LNCaP clone FGC (cell line): ENCODE results near the gene CEP350.
A peak's percentile ranks its signal among the peaks of the same experiment; 100 is the strongest.

Experiments
- DNase-seq: peaks from one replicate; pipeline ENCODE4 v3.0.0-alpha.2; 2011; ENCODE audit warnings: low read depth
- H3K4me3 ChIP-seq: 2 replicates; pipeline ENCODE4 v1.5.1; 2011; ENCODE audit warnings: mild to moderate bottlenecking, low read depth, low read length, control low read depth
- CTCF ChIP-seq: IDR thresholded peaks from 2 replicates; pipeline ENCODE4 v1.5.1; 2012; ENCODE audit warnings: mild to moderate bottlenecking; ENCODE audit not compliant: control insufficient read depth, insufficient read depth; ENCODE audit errors: extremely low read depth

Gene CEP350

DNA sequence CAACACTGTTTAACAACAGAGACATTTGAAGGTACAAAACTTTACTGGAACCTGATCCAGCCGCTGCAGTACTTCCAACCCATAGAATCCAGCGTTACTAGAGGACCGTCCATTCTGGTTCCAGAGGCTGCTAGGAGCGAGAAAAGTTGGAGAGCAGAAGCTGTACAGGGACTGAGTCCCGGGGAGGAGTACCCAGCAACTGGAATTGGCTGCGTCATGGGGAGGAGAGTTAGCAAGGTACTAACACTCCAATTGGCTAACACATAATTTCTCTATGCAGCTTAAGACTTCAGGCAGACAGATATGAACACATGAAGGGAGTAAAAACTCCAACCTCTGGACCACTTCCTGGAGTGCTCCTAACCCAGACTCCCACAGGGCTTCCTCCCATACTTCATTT, 198.0 kb downstream of the CEP350 start:
- no peak for TF ChIP-seq CTCF
- H3K4me3 ChIP-seq = no peak overlapping the region
- DNase-seq = no peak

DNA sequence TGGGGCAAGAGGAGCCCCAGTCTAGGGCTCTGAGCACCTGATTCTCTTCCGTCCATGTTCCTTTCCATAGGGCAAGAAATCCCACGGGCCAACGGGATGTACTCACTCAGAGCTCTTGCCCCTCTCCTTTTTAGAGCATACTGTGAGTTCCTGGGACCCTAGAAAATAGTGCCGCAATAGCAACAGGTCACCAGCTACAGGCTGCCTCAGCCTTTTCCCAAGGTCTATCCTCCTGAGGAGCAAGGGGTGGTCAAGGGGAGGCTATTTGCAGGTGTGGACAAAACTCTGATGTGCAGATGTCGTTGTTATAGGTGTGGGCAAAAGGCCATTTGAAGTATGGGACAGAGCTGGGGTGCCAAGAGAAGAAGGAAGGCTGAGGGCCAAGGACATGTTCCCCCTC, 198.4 kb downstream of the CEP350 start:
- no peak overlapping the region for H3K4me3 ChIP-seq
- no peak for DNase-seq
- no peak for TF ChIP-seq CTCF

- TF ChIP-seq CTCF = no peak
- no peak for DNase-seq
- H3K4me3 ChIP-seq = peak overlapping the region; percentile 67
Observed at GRCh38 chr1:180154003-180154324, 199.4 kb downstream of the CEP350 start.

DNA sequence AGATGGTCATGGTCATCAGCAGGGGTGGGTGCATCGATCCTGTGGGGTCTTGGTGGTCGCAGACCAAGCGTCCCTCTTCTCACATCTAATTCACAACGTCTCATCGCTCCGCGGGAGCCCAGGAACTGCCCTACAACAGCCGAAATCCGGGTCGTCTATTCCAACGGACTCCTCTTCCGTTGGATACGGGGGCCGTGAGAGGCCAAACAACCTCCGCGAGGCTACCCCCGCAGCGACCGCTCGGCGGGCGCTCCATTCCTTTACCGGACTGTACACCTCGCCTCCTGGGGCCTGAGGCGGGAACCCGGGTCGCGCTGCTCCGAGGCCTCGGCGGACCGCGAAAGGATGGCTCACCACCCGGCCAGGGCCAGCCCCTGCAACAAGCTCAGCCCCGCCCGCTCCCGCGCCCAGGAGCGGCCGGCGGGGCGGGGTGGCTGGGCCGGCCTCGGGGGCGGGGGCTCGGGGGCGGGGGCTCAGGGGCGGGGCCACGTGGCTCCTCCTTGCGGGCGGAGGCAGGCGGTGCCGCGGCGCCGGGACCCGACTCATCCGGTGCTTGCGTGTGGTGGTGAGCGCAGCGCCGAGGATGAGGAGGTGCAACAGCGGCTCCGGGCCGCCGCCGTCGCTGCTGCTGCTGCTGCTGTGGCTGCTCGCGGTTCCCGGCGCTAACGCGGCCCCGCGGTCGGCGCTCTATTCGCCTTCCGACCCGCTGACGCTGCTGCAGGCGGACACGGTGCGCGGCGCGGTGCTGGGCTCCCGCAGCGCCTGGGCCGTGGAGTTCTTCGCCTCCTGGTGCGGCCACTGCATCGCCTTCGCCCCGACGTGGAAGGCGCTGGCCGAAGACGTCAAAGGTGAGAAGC, 199.9 kb downstream of the CEP350 start, which contains the start of gene QSOX1:
TSS of gene QSOX1 (plus strand) at position 545 of the 857 bp plus-strand sequence. CDS start at position 584, 39 bp downstream.
- no peak; the same call in 1 of the 2 replicates for TF ChIP-seq CTCF
- peak; percentile 39 for DNase-seq
- H3K4me3 ChIP-seq = peak within 1 kb of the TSS; percentile 67

GRCh38 chr1:180155182-180155682, 200.6 kb downstream of the CEP350 start:
- H3K4me3 ChIP-seq = peak overlapping the region; percentile 67
- no peak for TF ChIP-seq CTCF
- DNase-seq = no peak

- DNase-seq = no peak
- H3K4me3 ChIP-seq = no peak overlapping the region
- no peak for TF ChIP-seq CTCF
Observed at GRCh38 chr1:180156201-180156600, 201.6 kb downstream of the CEP350 start.

DNA sequence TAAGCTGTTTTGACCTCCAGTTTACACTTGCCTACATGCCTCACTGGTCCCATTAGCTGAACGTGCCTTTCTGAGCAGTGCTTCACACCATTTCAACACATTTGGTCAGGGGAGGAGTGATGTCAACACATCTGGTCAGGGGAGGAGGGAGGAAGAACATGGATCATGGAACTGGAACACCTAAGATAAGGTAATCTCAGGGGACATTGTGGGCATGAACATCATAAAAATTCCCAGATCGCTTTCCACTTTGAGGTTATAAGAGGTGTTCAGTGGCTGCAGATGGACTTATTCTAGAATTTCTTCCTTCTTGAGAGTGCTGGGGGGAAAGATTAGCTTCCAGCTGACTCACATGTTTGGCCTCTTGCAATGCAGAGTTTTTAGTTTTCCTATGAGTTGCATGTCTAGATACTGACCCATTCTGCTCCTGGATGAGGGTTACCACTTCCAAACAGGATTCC, 202.1 kb downstream of the CEP350 start:
- no peak for DNase-seq
- no peak overlapping the region for H3K4me3 ChIP-seq
- TF ChIP-seq CTCF = no peak
